Measurements from ENCODE around the gene RPS6KA5.

RPS6KA5 gene

DNA sequence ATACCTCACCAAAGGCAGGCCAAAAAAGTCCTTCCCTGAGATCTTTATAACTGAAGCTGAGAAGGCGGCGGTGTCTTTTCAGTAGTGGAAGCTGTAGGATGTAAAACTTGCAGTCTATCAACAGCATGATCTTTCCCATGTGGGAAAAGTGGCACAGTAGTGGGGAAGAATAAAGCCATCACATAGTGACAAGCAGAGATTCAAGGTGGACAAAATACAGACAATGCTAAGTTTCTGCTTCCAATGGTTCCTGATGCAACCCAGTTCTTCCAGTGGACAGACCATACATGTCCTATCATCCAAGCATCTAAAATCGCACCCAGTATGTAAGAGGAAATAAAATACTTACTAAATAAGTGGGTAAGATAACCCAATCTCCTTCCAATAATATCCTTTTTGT is 4.1 kb downstream of the RPS6KA5 start:
- no peak for DNase-seq (ENCODE audit: low read depth)
- TF ChIP-seq CTCF (IDR thresholded peaks at IDR 0.05; ENCODE audit: control insufficient read depth, extremely low read depth, insufficient read depth) = no peak
- H3K4me3 ChIP-seq (ENCODE audit: low read depth, low read length) = no peak overlapping the region

DNA sequence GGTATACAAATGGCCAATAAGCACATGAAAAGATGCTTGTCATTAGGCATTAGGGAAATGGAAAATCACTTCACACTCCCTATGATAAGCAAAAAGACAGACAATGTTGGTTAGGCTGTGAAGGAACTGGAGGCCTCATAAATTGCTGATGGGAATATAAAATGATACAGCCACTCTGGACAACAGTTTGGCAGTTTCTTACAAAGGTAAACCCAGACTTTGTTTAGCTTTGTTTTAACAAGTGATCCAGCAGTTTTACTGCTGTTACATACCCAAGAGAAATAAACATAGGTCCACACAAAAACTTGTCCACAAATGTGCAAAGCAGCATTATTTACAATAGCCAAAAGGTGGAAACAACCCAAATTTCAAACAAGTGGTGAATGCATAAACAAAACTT is 5.4 kb downstream of the RPS6KA5 start:
- peak; percentile 85 for DNase-seq (ENCODE audit: low read depth)
- no peak overlapping the region for H3K4me3 ChIP-seq (ENCODE audit: low read depth, low read length)
- no peak for TF ChIP-seq CTCF (IDR thresholded peaks at IDR 0.05; ENCODE audit: control insufficient read depth, extremely low read depth, insufficient read depth)

DNA sequence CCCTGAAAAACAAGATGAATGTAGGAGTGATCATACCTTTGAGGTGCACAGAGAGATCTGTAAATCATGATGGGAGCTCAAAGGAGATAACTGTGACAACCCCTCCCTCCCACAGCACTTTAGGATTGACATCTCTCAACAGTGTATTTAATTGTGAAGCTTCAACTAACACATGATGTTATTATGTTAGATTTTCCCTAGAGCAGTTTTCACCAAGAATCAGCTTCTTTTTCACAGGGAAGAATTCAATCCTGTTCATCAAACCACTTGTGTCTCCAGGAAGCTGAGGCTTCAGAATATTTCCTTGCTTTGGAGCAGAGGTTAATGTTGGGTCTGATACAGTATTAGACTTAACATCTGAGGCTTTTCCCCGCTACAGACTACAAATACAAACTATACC is 11.8 kb downstream of the RPS6KA5 start:
- no peak overlapping the region for H3K4me3 ChIP-seq (ENCODE audit: low read depth, low read length)
- DNase-seq (ENCODE audit: low read depth) = no peak
- no peak for TF ChIP-seq CTCF (IDR thresholded peaks at IDR 0.05; ENCODE audit: control insufficient read depth, extremely low read depth, insufficient read depth)

DNA sequence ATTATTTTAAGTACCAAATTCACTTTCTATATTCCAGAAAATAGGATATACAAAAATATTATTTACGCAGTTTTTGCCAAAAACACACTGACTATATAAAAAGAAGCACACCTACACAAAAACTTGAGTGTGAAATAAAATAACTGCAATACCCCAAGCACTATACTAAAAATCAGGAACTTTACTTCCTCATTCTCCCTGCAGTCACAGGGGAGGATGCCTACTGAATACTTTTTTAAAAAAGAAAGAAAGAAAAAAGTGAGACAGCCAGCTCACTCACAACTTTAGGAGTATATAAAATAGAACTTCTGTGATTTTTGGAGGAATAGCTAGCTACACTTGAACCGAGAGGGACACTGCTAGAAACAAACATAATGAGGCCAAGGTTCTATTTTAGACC is 12.2 kb downstream of the RPS6KA5 start:
- no peak for DNase-seq (ENCODE audit: low read depth)
- H3K4me3 ChIP-seq (ENCODE audit: low read depth, low read length) = no peak overlapping the region
- no peak for TF ChIP-seq CTCF (IDR thresholded peaks at IDR 0.05; ENCODE audit: control insufficient read depth, extremely low read depth, insufficient read depth)

DNA sequence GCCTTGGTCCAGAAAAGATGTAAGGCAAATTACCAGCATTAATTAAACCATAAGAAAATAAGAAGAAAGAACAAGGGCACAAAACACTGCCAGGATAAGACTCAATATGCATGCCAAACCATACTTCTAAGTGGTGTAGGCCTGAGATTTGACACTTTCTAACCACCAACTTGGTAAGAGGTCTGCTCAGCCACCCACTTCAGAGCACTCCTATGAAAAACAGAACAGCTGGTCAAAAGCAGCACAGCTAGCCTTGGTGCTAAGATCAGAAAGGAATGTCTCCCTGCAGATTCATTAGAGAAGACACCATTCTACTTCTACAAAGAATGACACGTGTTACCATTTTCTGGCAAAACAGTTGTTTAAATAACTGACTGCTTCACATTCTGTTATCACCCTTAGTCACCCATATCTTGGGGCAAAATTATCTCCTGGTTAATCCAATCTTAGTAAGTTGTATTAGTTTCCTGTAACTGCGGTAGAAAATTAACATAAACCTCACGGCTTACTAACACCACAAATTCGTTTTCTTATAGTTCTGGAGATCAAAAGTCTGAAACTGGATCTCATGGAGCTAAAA is 13.2 kb downstream of the RPS6KA5 start:
- TF ChIP-seq CTCF (IDR thresholded peaks at IDR 0.05; ENCODE audit: control insufficient read depth, extremely low read depth, insufficient read depth) = no peak
- DNase-seq (ENCODE audit: low read depth) = no peak

DNA sequence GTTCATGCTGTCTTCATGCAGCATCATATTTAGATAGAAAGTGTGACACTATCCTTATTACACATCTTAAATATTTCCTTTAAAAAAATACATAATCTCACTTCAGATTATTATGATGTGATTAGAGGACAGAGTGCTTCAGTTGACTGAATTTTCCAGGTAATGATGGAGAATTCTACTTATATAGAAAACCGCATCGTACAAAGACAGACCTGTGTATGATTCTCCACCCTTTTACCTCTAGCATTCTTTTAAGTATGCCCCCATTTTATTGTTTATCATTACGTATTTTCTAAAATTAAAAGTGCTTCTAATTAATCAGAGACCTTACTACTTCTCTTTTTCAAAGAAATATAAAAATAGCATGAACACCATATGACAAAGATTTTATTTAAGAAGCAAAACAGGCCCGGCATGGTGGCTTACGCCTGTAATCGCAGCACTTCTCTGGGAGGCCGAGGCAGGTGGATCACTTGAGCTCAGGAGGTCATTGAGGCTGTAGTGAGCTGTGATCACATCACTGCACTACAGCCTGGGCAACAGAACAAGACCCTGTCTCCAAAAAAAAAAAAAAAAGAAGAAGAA is 13.9 kb downstream of the RPS6KA5 start:
- no peak for DNase-seq (ENCODE audit: low read depth)
- no peak for TF ChIP-seq CTCF (IDR thresholded peaks at IDR 0.05; ENCODE audit: control insufficient read depth, extremely low read depth, insufficient read depth)
- no peak overlapping the region for H3K4me3 ChIP-seq (ENCODE audit: low read depth, low read length)

More for the DNA sequence above, 13.2 kb downstream of the RPS6KA5 start:
- H3K4me3 ChIP-seq (ENCODE audit: low read depth, low read length) = no peak overlapping the region

DNA sequence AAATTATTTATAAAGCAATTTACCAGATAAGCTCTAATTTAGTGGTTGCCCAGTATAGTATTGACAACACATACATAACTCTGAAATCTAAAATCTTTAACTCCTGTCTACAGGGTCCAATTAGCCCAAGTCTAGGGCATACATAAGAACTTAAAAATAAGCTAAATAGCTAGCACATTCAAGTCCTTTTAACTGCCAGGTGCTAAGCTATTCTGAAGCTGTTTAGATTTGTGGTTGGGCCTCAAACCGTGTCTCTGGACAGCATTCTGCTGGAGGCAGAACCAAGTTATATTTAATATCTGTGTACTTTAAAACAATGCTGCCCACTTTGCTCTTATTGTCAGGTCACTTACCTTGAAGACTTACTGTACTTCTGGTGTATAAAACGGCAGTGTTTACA is 19.0 kb downstream of the RPS6KA5 start:
- no peak for TF ChIP-seq CTCF (IDR thresholded peaks at IDR 0.05; ENCODE audit: control insufficient read depth, extremely low read depth, insufficient read depth)
- DNase-seq (ENCODE audit: low read depth) = peak; percentile 44

More for the DNA sequence above, 19.0 kb downstream of the RPS6KA5 start:
- no peak overlapping the region for H3K4me3 ChIP-seq (ENCODE audit: low read depth, low read length)

Measured in LNCaP clone FGC (cell line).